HepG2 (cell line): ENCODE results near the gene VPS18. TPM values are rescaled to one million over a fixed set of nuclear protein-coding genes. Genes with fewer than 3 reads are reported as not detected.

ENCODE experiments used
- ATAC-seq: fragments of 200-7000 bp; cut with Tn5 transposase; 3 replicates; pipeline ENCODE4 v1.9.1; 2020; ENCODE audit warnings: mild to moderate bottlenecking, moderate library complexity
- BruUV-seq: library from RNA; stranded (reverse); fragments of 400-500 nt; replicated peaks from 2 replicates; lab custom pipeline; 2021; lab: Mats Ljungman, UMichigan
- CTCF ChIA-PET: fragments of 300-600 bp; formaldehyde crosslinking; extraction: SDS; loops from one replicate; lab custom pipeline; 2021; ENCODE audit warnings: low total read pairs, inconsistent platforms, low intra/inter-chr PET ratio; lab: Yijun Ruan, JAX
- POLR2A ChIA-PET: fragments of 350-600 bp; sonication (Branson Sonifier 250); formaldehyde crosslinking; loops from one replicate; lab custom pipeline; 2020; ENCODE audit warnings: antibody characterized with exemption, inconsistent platforms; lab: Yijun Ruan, JAX
- DNase-seq: peaks from one replicate; pipeline ENCODE4 v3.0.0-alpha.2; 2015; ENCODE audit warnings: low spot score
- FAIRE-seq: peaks from 3 replicates; lab custom pipeline; 2011; peaks lifted over from hg19 to GRCh38; lab: Jason Lieb, UNC
- H2AFZ ChIP-seq: one replicate; pipeline ENCODE4 v1.6.1; 2011; ENCODE audit warnings: low read length, inconsistent platforms
- H3K27ac ChIP-seq: fragments of 300-600 bp; 3 replicates; pipeline ENCODE4 v1.8.0; 2011; ENCODE audit warnings: mixed run types, mild to moderate bottlenecking, mixed read lengths, low read length, inconsistent platforms; ENCODE audit not compliant: insufficient read depth; ENCODE audit errors: extremely low read length
- H3K27me3 ChIP-seq, 2 experiments: fragments of 200-600 bp in 1 of 2; 2 replicates in 1 of 2; 3 replicates in 1 of 2; pipeline versions ENCODE4 v1.6.0 to v1.8.0; 2011; ENCODE audit warnings: low read length in 2 of 2, mild to moderate bottlenecking in 2 of 2, moderate library complexity in 2 of 2, inconsistent platforms in 1 of 2; ENCODE audit not compliant: insufficient read depth in 2 of 2, control insufficient read depth in 1 of 2
- H3K36me3 ChIP-seq, 2 experiments: fragments of 200-600 bp in 1 of 2; replicated peaks in 1 of 2; 2 replicates in 1 of 2; 3 replicates in 1 of 2; pipeline versions ENCODE4 v1.5.1 to v1.8.0; 2011; ENCODE audit warnings: low read length in 2 of 2, inconsistent platforms in 1 of 2; ENCODE audit not compliant: insufficient read depth in 2 of 2, control insufficient read depth in 1 of 2
- H3K4me1 ChIP-seq: 2 replicates; pipeline ENCODE4 v1.5.1; 2012; ENCODE audit warnings: low read length, inconsistent platforms; ENCODE audit not compliant: insufficient read depth
- H3K4me2 ChIP-seq: 2 replicates; pipeline ENCODE4 v1.6.0; 2011; ENCODE audit warnings: low read depth, low read length, inconsistent platforms
- H3K4me3 ChIP-seq, 3 experiments: fragments of 200-600 bp in 1 of 3; sonication (generic), shearing (Covaris generic) in 1 of 3; replicated peaks in 1 of 3; 2 replicates each; pipeline ENCODE4 v1.5.1; 2011 to 2016; ENCODE audit warnings: low read length in 3 of 3, inconsistent platforms in 2 of 3, low read depth in 2 of 3, mild to moderate bottlenecking in 2 of 3, control low read depth in 1 of 3, mixed read lengths in 1 of 3; ENCODE audit not compliant: insufficient read depth in 1 of 3
- H3K79me2 ChIP-seq: one replicate; pipeline ENCODE4 v1.6.1; 2011; ENCODE audit warnings: low read length, inconsistent platforms; ENCODE audit not compliant: insufficient read depth
- H3K9ac ChIP-seq: 2 replicates; pipeline ENCODE4 v1.6.0; 2011; ENCODE audit warnings: mild to moderate bottlenecking, low read depth, low read length, inconsistent platforms; ENCODE audit not compliant: insufficient read depth
- H3K9me3 ChIP-seq: 2 replicates; pipeline ENCODE4 v1.5.1; 2012; ENCODE audit warnings: mild to moderate bottlenecking, low read length
- H4K20me1 ChIP-seq: 2 replicates; pipeline ENCODE4 v1.6.0; 2011; ENCODE audit warnings: inconsistent platforms, mild to moderate bottlenecking, low read length, moderate library complexity; ENCODE audit not compliant: insufficient read depth
- ELF3 ChIP-seq: IDR thresholded peaks from 2 replicates; pipeline ENCODE4 v1.6.1; 2016; ENCODE audit warnings: missing genetic modification reagents, missing compliant biosample characterization
- RCOR2 ChIP-seq: IDR thresholded peaks from 2 replicates; pipeline ENCODE4 v1.6.1; 2016; ENCODE audit warnings: missing biosample characterization, missing genetic modification reagents
- SALL1 ChIP-seq: sonication (generic); formaldehyde crosslinking; IDR thresholded peaks from 2 replicates; pipeline ENCODE4 v1.8.0; 2022; ENCODE audit warnings: mild to moderate bottlenecking, missing genetic modification reagents
- TAF15 ChIP-seq: fragments of 200-400 bp; formaldehyde crosslinking; IDR thresholded peaks from one replicate; pipeline ENCODE4 v1.6.1; 2018; ENCODE audit warnings: mild to moderate bottlenecking, low read depth, low read length; ENCODE audit not compliant: poor library complexity, severe bottlenecking
- ZGPAT ChIP-seq: IDR thresholded peaks from 2 replicates; pipeline ENCODE4 v1.6.1; 2016; ENCODE audit warnings: mild to moderate bottlenecking
- ZMYM3 ChIP-seq: sonication (generic); formaldehyde crosslinking; IDR thresholded peaks from 2 replicates; pipeline ENCODE4 v1.5.1; 2020; ENCODE audit warnings: mild to moderate bottlenecking, missing genetic modification reagents
- ZNF724P ChIP-seq: sonication (generic); formaldehyde crosslinking; IDR thresholded peaks from 2 replicates; pipeline ENCODE4 v1.8.0; 2022; ENCODE audit warnings: missing genetic modification reagents, borderline replicate concordance
- WGBS: methylation state at CpG from one replicate; pipeline ENCODE4 v1.1.6; 2017; ENCODE audit warnings: low lambda C conversion rate; 5-methylcytosine and 5-hydroxymethylcytosine counted together
- in situ Hi-C: cut with HindIII; loops from 2 replicates; pipeline ENCODE4 v1.10.0; 2017; ENCODE audit warnings: low pct_unique_long_range_greater_than_20kb; ENCODE audit not compliant: extremely low pct_ligation_motif_present
- intact Hi-C: fragments of 100-400 bp; cut with micrococcal nuclease; formaldehyde crosslinking; loops from one replicate; pipeline ENCODE4 v1.10.0; 2022; ENCODE audit not compliant: unreplicated experiment
- polyA plus RNA-seq, 8 experiments: library from polyadenylated mRNA; depleted of rRNA in 3 of 8; stranded (reverse) in 7 of 8; unstranded in 1 of 8; fragments of >200 nt; fragmentation: Illumina TruSeq in 4 of 8; extraction: Trizol in 4 of 8; gene quantifications; 2 replicates each; pipeline versions ENCODE4 v1.2.1 to v1.2.3, GENCODE V29; 2011 to 2016; ENCODE audit warnings: low read depth in 4 of 8, missing spikeins in 1 of 8, mixed read lengths in 1 of 8; ENCODE audit not compliant: insufficient read depth in 1 of 8
- total RNA-seq, 5 experiments: library from RNA; depleted of rRNA; stranded (reverse); fragments of >200 nt; fragmentation: Illumina TruSeq; extraction: Trizol; gene quantifications; 2 replicates each; pipeline ENCODE4 v1.2.3, GENCODE V29; 2016; ENCODE audit warnings: low read depth in 1 of 5
- TF ChIP-seq, protein P1 (sequence below): sonication (generic); formaldehyde crosslinking; IDR thresholded peaks from 2 replicates; pipeline ENCODE4 v1.5.1; 2020; ENCODE audit warnings: mild to moderate bottlenecking, missing genetic modification reagents, moderate library complexity

The VPS18 gene
- total and polyA plus RNA-seq, 2 of the 13 experiments (the other 11 are each of a cell fraction or from before 2014, with no cell fraction given): 5.8 to 17.0 TPM

- H3K36me3 ChIP-seq: no peaks in the 10 kb centered on the region
- WGBS: under 1% methylated on average over 10 of the region's 10 CpGs
- no peak overlapping the region for H2AFZ ChIP-seq
- no peaks in the 10 kb centered on the region for H4K20me1 ChIP-seq
- no peak overlapping the region for H3K27ac ChIP-seq
- no TSS peak for BruUV-seq
- CTCF ChIA-PET: no interaction called here
- no peak overlapping the region for H3K9ac ChIP-seq
- peak overlapping the region; percentile 64 for H3K4me2 ChIP-seq
- no peaks in the 10 kb centered on the region for H3K79me2 ChIP-seq
- FAIRE-seq: no peak
- POLR2A ChIA-PET: no interaction called here
- intact Hi-C loops (no loop called here), in situ Hi-C loops (no loop called here)
- H3K27me3 ChIP-seq: peaks cover 3 to 66% of the 10 kb centered on the region in 2 experiments; a peak in 4 of 5 replicates
- TF ChIP-seq TAF15: no peak
- TF ChIP-seq ZMYM3 (CRISPR knock-in tag): 0 out of 2 replicates have a peak, but pooled peaks have one; percentile 1
- TF ChIP-seq ZGPAT (CRISPR knock-in tag): 0 out of 2 replicates have a peak, but pooled peaks have one; percentile 10
- 0 out of 2 replicates have a peak, but pooled peaks have one; percentile 12 for TF ChIP-seq SALL1 (CRISPR knock-in tag)
- 0 out of 2 replicates have a peak, but pooled peaks have one; percentile 10 for TF ChIP-seq RCOR2 (CRISPR knock-in tag)
- TF ChIP-seq, protein P1, sequence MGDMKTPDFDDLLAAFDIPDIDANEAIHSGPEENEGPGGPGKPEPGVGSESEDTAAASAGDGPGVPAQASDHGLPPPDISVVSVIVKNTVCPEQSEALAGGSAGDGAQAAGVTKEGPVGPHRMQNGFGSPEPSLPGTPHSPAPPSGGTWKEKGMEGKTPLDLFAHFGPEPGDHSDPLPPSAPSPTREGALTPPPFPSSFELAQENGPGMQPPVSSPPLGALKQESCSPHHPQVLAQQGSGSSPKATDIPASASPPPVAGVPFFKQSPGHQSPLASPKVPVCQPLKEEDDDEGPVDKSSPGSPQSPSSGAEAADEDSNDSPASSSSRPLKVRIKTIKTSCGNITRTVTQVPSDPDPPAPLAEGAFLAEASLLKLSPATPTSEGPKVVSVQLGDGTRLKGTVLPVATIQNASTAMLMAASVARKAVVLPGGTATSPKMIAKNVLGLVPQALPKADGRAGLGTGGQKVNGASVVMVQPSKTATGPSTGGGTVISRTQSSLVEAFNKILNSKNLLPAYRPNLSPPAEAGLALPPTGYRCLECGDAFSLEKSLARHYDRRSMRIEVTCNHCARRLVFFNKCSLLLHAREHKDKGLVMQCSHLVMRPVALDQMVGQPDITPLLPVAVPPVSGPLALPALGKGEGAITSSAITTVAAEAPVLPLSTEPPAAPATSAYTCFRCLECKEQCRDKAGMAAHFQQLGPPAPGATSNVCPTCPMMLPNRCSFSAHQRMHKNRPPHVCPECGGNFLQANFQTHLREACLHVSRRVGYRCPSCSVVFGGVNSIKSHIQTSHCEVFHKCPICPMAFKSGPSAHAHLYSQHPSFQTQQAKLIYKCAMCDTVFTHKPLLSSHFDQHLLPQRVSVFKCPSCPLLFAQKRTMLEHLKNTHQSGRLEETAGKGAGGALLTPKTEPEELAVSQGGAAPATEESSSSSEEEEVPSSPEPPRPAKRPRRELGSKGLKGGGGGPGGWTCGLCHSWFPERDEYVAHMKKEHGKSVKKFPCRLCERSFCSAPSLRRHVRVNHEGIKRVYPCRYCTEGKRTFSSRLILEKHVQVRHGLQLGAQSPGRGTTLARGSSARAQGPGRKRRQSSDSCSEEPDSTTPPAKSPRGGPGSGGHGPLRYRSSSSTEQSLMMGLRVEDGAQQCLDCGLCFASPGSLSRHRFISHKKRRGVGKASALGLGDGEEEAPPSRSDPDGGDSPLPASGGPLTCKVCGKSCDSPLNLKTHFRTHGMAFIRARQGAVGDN (CRISPR knock-in tag): peak; percentile 29; the same call in 1 of the 2 replicates
- no peak for TF ChIP-seq ZNF724P (CRISPR knock-in tag)
- 0 out of 2 replicates have a peak, but pooled peaks have one; percentile 25 for TF ChIP-seq ELF3
- no peak for DNase-seq
- peak overlapping the region in 1 of 3 experiments; percentile 37; a peak in 1 of 6 replicates for H3K4me3 ChIP-seq
- peaks cover 78% of the 10 kb centered on the region for H3K4me1 ChIP-seq
- ATAC-seq: no peak
- H3K9me3 ChIP-seq: no peaks in the 10 kb centered on the region
Measured at GRCh38 chr15:40922608-40923005, 28.4 kb downstream of the VPS18 start.
